ENCODE results near the gene MAP7D3. TPM values are rescaled to one million over a fixed set of nuclear protein-coding genes. Genes with fewer than 3 reads are reported as not detected.
"Not testable (repeated sequence)": the region's sequence is repeated elsewhere in the genome, so short reads cannot be mapped to it uniquely, and the experiment has no call there.

MAP7D3 gene
- total RNA-seq, 1 experiment from 2014 or later: 38.8 TPM

DNA sequence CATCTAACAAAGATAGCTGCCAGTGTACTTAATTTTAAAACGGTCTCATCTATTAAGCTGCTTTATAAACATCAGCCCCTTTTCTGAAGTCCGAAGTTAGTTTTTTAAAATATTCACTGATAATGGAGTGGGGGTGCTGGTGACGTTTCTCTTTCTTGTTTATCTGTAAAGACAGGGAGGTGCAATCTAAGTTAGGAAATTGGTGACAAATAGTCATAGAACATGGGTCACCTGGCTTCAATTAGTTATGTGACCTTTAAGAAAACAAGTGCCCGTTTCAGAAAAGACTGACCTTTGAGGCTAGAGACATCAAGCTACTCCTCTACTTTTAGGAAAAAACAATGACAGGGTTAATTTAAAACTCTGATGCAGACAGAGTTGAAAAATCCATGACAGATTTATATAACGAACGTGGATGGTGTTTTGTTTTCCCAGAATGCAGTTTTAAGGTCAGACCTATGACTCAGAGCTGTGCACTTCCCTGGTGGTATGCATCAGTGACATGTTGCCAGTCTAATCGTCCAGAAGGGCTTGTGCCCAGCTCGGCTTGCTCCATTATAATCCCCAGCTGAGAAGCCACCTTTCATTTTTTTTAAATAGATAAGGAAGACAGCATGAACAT is 65.7 kb downstream of the MAP7D3 start:
- peak; percentile 92 for DNase-seq (ENCODE audit: low read depth)

- no peak for DNase-seq (ENCODE audit: low read depth)
These were observed 67.3 kb downstream of the MAP7D3 start for GRCh38 chrX:136183917-136184316.

- no peak for DNase-seq (ENCODE audit: low read depth)
These were observed 68.0 kb downstream of the MAP7D3 start for GRCh38 chrX:136183172-136183571.

DNA sequence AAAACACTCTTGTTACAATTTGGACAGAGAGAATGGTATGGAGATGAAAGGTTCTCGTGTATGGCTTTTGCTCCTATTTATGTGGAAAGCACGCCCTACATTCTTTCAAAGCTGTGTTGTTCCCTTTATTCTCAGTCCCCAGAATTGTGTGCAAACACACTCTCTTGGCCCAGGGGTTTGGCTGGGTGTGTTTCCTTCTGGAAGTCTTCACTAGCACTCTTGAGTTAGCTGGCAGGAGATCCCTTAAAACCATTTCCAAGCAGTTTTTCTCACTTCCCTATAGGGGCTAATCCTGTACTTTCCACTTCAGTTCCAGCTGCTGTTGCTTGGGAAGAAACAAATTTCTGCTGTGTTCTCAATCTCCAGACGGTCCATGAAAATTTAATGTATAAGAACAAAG is 68.8 kb downstream of the MAP7D3 start:
- no peak for DNase-seq (ENCODE audit: low read depth)

GRCh38 chrX:136179133-136179532 is 72.1 kb downstream of the MAP7D3 start:
- DNase-seq (ENCODE audit: low read depth): no peak

GRCh38 chrX:136176399-136176825 is 74.8 kb downstream of the MAP7D3 start:
- DNase-seq (ENCODE audit: low read depth): peak; percentile 94

- no peak for DNase-seq (ENCODE audit: low read depth)
These were observed 79.8 kb downstream of the MAP7D3 start for GRCh38 chrX:136171420-136171819.

DNA sequence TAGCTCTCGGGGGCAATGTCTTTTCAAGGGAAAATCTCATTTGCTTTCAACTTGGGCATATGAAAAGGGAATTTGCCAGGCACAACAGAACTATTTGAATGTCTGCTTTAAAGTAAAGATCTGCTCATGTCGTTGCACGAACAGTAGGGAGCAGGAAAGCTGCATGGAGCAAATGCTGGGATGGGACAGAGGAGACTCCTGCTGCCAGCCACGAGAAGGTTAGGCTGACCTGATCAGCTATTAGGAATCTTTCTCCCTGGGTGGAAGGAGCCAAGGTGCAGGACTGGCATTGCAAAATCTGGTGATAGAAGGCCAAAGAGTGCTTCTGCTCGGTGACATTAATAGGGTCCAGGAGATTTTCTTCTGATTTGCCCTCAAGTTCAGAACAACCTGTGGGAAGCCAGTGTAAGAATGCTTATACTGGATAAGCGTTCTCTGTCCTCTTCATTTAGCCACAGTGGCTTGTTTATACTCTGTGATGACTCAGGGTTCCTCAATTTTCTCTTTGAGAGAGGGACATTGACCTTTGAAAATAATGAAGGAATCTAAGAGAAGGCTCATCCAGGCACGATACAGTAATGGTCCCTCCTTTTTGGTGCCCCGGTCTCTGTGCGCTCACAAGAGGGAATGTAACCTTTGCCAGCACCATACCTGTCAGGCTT is 80.9 kb downstream of the MAP7D3 start:
- DNase-seq (ENCODE audit: low read depth): peak; percentile 87

DNA sequence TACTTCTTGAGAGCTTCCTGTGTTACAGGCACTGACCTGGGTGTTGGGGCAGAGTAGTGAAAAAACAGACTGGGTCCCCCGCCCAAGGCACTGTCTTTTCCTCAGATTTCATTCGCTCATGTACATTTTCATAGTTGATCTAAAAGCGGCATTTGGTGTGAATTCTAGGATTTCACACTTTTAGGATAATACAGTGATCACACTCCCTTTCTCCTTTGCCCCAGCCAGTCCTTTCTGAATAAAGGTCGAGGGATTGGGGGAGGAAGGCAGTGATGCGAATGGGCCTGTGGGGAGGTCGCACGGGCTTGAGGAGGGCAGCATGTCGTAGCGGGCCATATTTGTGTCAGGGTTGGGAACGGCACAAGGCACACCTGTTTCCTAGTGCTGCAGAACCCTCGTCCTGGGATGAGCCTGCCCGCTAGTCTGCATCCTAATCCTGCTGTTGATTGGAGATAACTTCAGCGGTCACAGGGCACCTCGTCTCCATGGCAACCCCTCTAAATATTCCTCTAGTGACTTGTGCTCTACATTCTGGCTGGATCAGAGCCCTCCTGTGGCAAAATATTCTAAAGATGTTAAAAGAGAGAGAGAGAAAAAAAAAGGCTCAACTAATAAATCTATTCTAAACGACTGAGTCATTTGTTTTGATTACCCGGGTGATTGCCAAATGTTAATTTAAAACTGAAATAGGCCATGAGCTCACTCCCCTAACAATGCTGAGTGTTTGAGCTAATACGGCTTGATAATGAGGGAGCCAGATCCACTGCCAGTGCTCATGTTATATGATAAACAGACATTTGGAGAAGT is 82.1 kb downstream of the MAP7D3 start:
- DNase-seq (ENCODE audit: low read depth): peak; percentile 100

DNA sequence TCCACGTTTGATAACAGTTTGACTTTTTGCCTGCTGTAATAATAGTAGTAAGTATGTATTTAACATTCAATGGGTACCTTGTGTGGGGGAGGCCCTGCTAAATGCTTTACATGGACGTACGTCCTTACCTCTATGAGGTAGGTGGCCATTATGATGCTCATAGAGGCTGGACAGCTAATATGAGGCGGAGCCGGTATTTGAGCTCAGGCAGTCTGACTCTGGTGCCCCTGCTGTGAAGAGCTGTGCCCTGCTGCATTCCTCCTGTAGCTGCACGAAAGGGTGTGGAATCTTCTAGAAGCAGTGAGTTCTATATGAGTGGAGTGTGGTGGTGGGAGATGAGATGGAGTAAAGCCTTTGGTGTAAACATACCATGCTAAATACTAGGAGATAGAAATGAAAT is 83.2 kb downstream of the MAP7D3 start:
- not testable (repeated sequence) for DNase-seq (ENCODE audit: low read depth)

GRCh38 chrX:136166221-136166855 is 84.9 kb downstream of the MAP7D3 start:
- DNase-seq (ENCODE audit: low read depth): peak; percentile 66

- DNase-seq (ENCODE audit: low read depth): no peak
These were observed 85.8 kb downstream of the MAP7D3 start for GRCh38 chrX:136165406-136165805.

GRCh38 chrX:136163689-136164088 is 87.5 kb downstream of the MAP7D3 start:
- peak; percentile 43 for DNase-seq (ENCODE audit: low read depth)

Other genes starting within 250 kb of the MAP7D3 start
- 828 and 1,058 TPM in 2 replicates for gene FHL1, start 103.9 kb downstream of the MAP7D3 start, total RNA-seq (2014; rRNA removed; shearing (Covaris generic))
- 0.02 TPM in 1 of 2 replicates, not detected in the other for gene ADGRG4, start 49.6 kb upstream of the MAP7D3 start, total RNA-seq (2014; rRNA removed; shearing (Covaris generic))
- gene BRS3, start 236.5 kb upstream of the MAP7D3 start, total RNA-seq (2014; rRNA removed; shearing (Covaris generic)): not detected in 2 replicates
- 112 and 120 TPM in 2 replicates for gene HTATSF1, start 246.2 kb upstream of the MAP7D3 start, total RNA-seq (2014; rRNA removed; shearing (Covaris generic))

Data from M059J (cell line).